GM19452 (cell line): ENCODE results near the gene MED27.
A peak's percentile ranks its signal among the peaks of the same experiment; 100 is the strongest.
"Not testable (repeated sequence)": the region's sequence is repeated elsewhere in the genome, so short reads cannot be mapped to it uniquely, and the experiment has no call there.

Experiments used
- ATAC-seq: cut with Tn5 transposase; IDR thresholded peaks from one replicate; pipeline ENCODE4 v1.9.1; 2021; ENCODE audit not compliant: unreplicated experiment

MED27 gene

DNA sequence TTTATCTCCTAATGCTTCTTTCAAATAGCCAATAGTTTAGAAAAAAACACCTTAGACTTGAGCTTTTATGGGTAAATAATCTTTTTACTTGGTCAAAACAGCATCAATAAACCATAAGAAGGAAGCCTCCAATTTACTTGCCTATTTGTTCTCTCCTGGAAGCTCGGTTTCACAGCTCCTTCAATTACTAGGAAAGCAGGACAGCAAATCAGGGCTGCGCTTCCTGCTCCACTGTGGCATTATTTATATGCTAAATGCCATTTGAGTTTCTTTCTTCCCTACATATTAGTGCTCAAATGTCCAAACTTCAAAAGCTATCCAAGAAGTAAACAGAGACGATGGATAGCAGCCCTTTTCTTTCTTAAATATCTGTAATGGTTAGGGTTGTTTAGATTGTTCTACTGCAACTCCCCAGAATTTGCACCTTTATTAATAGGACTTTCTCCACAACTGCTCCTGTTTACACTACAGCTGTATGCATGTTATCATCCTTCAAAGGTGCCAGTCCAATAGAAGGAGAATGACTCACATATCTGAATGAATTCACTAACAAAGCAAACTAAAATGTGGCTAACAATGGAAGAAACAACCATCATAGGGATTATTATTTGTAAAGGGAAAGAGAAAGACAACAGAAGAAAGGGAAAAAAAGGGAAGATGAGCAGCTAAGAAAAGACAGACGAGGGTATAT is 58.7 kb downstream of the MED27 start:
- no peak for ATAC-seq

DNA sequence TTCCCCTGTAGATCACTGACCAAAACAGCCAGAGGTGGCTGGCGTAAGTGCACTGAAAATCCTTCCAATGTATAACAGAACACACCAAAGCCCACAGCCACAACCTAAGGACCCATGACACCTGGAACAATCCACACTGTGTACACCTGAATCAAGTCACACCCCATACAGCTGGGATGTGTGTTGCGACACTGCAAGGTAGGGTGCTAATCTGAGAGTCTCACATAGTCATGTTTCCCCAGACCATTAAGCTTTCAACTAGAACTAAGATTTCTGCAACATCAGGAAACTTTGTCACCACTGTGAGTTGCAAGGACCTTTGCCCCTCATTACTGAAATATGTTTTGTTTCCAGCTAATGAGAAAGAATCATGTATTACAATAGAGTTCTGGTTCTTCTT is 59.4 kb downstream of the MED27 start:
- no peak for ATAC-seq

DNA sequence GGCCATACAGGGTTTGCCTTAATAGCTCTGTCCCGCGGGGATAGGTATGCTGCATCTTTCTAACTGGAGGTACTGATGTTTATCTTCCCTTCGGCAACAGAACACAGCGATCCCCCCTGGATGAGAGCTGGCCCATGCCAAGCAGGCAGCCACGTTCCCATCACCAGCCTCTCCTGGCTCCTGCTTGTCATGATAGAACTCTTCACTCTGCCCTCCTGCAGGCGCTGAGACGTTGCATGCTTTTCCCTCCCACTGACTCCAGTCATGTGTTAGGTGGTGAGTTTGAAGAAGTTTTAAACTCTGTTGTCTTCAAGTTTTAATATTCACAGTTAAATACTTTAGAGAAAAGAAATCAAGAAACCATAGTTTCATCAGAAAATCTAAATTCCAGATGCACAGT is 60.0 kb downstream of the MED27 start:
- no peak for ATAC-seq

DNA sequence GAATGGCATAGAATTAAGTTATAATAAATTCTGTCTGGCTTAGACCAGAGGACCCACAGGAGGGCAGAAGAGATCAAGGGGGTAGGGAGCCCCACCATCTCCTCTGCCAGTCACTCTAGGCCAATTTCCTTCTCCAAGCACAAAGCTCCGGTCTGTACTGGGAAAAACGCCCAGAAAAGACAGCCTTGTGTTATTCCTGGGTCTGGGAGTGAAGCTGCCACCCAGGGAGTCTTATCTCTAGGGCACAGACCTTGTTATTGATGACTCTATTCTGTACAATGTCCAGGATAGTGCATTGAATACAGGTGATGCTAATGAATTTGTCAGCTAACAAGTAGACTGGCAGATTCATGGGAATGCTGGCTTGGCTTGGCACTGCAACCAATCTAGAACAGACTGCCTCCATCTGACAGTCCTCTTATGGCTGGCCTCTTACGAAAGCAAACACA is 60.7 kb downstream of the MED27 start:
- no peak for ATAC-seq

DNA sequence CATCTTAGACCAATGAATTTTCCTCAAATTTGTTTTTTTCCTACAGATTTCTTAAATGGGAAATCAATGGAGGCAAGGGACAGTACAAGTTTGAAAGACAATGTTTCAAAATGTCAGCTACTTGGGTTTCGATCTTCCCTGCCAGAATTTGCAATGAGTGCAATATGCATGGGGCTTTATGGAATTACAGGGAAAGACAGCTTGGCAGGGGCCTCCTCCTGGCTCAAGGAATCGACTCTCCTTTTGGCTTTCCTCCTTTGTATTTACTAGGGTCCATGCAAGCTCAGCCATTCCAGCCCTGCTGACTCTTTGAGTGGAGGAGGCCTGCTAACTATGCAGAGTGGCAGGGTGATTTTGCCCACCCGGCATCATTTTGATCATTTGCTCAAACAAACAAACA is 63.2 kb downstream of the MED27 start:
- ATAC-seq = no peak

DNA sequence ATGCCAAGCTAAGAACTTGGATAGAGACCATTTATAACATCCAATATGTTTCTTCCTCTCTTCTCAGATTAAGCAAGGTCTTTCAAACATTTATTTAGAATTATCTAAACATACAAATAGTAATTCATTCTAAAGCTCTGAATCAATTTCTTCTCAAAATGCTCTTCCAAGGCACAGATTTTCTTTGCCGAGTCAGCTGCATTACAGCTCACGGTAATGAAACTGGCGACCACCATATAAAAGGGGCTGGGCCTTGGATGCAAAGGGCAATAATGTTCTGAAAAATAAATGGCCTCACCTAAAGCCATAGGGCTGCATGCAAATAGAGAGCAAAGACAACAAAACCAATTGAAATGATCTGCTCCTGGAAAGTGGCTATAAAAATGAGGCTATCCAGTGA is 63.8 kb downstream of the MED27 start:
- no peak for ATAC-seq

DNA sequence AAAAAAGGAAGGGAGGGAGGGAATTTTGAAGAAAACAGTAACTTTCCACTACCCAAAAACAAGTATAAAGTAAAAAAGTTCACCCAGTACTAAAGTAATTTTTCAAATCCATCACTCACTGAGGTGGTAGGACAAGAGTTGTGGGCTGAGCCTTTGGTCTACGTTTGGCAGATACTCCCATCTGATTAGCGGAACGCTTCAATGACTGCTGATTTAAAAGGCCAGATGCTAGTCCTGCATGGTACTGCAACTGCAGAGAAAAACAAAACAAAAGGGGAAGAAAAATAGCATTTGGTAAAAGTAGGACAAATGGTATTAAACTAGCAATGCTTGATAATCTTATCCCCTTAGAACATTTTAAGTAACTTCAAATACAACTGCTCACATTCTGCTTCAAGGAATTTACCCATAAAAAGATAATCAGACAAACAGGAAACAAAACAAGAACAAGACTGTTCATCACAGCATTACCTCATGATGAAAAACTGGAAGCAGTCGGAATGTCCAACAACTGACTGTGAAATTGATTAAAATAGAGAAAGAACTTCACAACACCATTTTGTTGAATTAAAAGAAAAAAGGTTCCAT is 65.4 kb downstream of the MED27 start:
- ATAC-seq = no peak

DNA sequence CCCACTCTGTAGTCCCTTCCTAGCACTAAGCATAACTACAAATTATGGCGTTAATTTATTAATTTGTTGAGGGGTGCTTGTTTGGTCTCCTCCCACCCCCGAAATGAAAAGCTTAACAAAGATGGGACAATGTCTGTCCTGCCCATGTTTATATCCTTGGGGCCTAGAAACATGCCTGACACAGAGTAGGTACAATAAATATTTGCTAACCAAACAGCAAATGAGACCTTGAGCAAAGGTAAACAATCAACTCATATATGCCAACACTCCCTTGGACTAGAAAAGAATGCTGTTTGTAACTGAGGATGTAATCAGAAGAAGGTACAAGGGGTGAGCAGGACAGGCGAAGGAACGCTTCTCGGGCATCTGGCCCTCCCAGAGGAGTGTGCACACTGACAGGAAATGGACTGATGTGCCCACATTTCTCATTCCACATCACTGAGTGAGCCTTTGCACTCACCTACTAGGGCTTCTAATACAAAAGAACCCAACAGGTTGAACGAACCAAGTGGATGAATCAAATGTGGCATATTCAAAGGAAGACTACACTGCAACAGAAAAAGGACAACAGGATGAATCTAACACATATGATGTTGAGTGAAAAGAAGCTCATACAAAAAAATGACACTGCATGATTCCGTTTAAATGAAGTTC is 66.8 kb downstream of the MED27 start:
- ATAC-seq = no peak

DNA sequence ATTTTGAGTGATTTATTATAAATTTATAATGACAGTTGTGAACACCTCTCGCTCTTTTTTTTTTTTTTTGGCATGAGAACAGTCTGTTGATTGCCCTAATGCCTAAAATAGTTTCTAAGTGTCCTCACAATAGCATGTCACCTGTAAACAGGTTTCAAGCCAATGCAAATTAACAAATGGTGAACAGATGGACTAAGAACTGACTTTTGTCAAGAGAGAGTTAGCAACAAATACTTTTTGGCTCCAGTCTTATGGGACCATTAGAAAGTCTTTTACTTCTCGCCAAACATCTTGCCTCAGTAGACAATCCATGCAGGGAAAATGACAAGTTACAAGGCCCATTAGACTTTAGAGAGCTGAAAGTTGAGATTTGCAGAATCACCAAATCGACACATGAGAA is 67.8 kb downstream of the MED27 start:
- ATAC-seq = no peak

DNA sequence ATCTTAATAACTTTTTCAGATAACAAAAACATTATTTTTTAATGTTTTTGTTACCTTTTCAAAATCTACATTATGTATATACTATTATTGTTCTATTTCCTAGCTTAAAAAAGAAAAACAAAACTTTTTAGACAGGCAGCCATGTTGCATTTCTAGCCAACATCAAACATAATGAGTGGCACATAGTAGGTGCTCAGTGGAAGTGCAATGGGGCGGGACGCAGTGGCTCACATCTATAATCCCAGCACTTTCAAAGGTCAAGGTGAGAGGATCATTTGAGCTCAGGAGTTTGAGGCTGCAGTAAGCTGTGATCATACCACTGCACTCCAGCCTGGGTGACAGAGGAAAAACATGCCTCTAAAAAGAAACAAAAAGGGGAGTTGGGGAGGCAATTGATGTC is 68.4 kb downstream of the MED27 start:
- ATAC-seq = no peak

DNA sequence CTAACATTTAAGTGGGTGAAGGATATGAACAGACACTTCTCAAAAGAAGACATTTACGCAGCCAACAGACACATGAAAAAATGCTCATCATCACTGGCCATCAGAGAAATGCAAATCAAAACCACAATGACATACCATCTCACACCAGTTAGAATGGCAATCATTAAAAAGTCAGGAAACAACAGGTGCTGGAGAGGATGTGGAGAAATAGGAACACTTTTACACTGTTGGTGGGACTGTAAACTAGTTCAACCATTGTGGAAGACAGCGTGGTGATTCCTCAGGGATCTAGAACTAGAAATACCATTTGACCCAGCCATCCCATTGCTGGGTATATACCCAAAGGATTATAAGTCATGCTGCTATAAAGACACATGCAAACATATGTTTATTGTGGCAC is 69.5 kb downstream of the MED27 start:
- not testable (repeated sequence) for ATAC-seq

DNA sequence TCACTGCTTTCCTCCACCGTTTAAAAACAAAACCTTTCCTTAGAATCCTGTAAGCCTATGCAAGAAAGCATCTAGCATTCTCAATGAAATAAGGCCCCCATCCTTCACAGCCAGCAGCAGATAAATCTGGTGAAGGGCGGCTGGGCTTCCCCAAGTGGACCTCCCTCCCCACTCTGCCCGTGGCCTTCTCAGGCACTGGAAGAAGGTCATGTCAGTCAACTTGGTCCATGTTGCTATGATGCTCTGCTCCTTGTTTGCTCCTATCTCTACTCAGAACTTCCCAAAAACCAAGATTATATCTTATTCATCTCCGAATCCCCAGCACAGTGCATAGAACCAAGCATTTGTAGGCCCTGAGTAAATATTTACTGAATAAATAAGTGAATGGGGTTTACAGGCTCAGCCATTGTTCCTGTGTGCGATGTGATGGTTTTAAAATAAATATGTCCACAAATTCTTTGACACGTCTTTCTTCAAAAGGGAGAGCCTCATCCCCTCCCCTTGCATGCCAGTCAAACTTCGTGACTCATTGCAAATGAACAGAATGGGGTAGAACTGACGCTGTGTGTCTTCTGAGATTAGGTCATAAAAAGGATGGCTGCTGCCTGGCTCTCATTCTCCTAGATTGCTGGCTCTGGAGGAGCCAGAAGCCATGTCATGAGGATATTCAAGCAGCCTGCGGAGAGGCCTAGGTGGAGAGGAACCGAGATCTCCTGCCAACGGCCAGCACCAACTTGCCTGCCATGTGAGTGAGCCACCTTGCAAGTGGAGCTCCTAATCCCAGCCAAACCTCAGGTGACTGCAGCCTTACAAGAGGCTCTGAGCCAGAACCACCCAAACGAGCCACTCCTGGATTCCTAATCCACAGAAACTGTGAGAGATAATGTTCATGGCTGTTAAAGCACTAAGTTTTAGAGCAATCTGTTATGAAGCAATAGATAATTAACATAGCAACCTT is 70.5 kb downstream of the MED27 start:
- ATAC-seq = no peak

DNA sequence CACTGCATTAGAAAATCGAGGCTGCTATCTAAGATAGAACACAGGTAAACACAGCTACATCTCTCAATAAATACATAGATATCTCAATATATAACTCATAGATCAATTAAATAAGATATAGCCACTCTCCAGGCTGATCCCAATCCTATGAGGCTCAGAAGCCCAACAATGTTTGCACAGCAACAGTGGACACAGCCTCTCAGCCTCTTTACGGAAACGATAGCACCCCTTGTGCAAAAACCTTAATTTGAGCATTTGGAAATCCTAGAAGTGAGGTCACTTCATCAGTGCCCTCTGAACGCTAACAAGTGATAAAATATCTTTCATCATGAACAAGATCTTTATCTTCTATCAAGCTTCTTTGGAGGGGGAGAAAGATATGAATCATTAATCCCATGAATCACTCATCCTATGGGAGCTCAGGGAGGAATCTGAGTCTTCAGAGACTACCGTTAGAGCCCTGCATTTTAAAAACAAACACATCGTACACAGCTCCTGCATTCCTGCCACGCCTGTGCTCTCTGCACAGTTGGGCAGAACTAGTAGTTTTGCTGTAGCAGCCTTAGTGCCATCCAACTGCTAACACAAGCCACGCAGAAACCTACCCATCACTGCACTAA is 71.4 kb downstream of the MED27 start:
- ATAC-seq = no peak

DNA sequence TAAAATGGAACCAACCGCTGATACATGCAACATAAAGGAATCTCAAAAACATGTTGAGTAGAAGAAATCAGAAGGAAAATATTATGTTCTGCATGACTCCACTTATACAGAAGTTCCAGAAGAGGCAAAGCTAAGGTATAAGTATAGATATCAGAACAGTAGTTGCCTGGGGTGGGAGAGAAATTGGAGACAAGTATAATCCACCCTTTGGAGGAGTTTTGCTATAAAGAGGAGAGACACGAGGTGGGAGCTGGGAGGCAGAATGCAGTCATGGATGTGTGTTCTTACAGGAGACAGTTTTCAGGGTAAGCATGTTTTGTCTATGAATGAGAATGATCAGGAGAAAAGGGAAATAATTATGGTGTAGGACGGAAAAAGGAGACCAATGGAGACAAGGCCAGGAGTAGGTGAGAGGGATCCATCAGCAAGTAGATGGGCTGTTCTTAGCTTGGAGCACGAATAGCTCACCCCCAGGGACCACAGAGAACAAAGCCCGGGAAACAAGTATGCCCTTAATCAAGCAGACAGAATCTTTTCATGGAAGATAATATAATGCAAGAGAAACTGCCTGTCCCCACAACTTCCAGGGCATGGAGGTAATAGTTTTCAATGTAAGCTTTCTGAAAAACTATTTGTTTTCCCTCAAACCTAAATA is 72.2 kb downstream of the MED27 start:
- peak; percentile 12 for ATAC-seq

DNA sequence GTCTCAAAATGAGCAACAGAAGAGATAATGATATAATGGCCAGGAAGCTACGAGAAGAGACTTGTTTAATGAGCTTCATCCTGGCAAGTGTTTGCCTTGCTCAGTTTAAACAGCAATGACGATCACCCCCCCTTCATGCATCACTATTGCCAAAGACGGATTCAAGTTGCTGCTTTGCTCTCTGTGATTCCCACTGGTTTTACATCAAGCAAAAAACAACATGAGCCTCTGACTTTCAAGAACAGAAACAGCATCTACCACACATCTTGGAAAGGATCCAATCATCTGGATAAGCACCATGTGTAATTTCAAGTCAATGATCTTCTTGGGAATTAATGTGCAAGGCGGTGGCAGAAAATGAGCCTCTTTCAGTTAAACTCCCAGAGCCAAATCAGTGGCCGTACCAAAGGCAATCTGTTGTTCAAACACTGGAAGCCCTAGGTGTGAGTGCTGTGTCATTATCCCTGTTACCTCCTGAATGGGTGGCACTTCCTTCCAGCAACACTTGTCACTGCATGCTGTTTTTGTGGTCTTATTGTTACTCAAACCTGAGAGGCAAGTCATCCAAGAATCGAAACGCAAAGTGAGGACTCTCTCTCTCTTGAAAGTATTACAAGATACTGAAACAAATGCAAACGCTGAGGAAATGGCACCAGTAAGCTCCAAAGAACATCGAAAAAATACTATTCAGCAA is 72.8 kb downstream of the MED27 start:
- peak; percentile 72 for ATAC-seq

DNA sequence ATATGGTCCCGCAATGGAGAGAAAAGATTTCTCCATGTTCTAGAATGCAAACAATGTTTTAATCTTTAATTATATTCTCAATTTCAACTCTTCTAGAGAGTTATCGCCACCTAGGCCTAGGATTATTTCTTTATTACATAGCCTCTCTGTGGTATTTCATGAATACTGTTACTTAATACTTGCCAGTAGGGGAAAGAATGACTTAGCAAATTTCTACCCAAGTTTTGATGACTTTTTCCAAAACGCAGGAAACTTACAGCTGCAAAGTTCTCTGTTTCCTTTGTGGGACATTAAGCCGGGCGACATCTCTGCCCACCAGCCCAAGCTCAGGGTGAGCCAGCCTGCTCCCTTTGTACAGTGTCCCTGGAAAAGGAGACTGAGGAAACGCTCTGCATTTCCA is 73.8 kb downstream of the MED27 start:
- ATAC-seq = no peak

DNA sequence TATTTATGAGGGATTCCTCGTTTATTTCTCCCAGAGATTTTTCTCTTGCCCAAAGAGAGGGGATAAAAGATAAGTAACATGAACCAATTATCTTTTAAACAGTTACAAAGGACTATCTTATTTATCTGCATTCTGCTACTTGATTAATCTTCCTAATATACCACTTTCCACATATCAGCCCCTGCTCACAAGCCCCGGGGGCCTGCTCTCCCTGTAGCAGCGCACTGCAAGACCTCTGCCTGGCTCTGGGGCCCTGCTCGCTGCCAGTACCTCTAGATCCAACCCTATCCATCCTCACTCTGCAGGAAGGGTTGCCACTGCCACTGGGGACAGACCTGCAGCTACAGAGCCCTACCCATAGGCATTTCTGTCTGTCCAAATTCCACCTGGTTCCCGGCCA is 75.3 kb downstream of the MED27 start:
- no peak for ATAC-seq

DNA sequence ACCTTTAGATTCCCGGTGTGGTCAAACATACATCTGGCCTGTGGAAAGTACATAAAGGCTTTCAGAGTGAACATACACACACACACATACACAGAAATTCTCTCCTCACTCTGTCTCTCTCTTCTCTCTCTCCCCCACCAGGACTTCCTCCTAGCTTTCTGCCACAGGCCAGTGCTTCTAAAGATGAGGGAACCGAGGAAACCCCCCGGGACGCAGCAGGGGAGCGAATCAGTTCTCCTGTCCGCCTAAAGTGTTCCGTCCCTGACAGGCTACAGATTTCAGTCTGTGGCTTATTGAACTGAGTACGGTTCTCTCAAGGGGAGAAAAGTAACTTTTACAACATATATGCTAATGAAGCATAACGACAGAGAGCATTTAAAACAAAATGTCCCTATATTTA is 75.8 kb downstream of the MED27 start:
- ATAC-seq = no peak

DNA sequence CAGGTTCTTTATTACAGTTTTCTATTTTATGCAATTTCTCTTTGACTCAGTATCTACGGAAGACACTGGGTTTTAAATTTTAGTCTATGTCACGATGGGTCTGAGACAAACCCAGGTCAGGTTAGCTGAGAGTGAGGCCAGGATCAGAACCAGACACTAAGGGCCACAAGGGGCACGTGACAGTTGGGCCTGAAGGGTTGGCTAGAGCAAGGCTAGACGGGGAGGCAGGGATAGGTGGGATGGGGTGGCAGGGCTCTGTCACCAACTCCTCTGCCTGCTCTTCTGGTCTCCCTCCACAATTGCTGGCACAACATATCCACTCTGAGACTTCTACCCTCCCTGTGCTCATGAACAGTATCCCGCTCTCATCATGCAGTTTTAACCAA is 76.4 kb downstream of the MED27 start:
- no peak for ATAC-seq
